Heart left ventricle (tissue), 16 donors: ENCODE measurements around the gene LCMT1. TPM values are rescaled to one million over a fixed set of nuclear protein-coding genes. Genes with fewer than 3 reads are reported as not detected.

Source experiments
- ATAC-seq, 4 donors: fragments of 200-7000 bp; cut with Tn5 transposase; one replicate each; pipeline ENCODE4 v1.9.1; 2020 to 2022; ENCODE audit warnings: moderate library complexity in 4 of 4, mild to moderate bottlenecking in 3 of 4, moderate number of reproducible peaks in 1 of 4
- DNase-seq, 5 donors: peaks; one replicate each; pipeline ENCODE4 v3.0.0-alpha.2; 2020
- H3K27ac ChIP-seq, 12 donors: fragments of 200-600 bp; sonication (generic) in 4 of 12; one replicate each; pipeline versions ENCODE4 v1.5.0 to v1.8.0; 2016 to 2022; ENCODE audit warnings: mild to moderate bottlenecking in 2 of 12
- H3K27me3 ChIP-seq, 9 donors: fragments of 200-600 bp; sonication (generic) in 2 of 9; one replicate each; pipeline versions ENCODE4 v1.5.1 to v1.8.0; 2016 to 2022; ENCODE audit warnings: mild to moderate bottlenecking in 3 of 9
- H3K36me3 ChIP-seq, 9 donors: fragments of 200-600 bp; sonication (generic) in 2 of 9; one replicate each; pipeline versions ENCODE4 v1.5.0 to v1.8.0; 2018 to 2022; ENCODE audit warnings: mild to moderate bottlenecking in 2 of 9
- H3K4me1 ChIP-seq, 12 donors: fragments of 200-600 bp; sonication (generic) in 4 of 12; one replicate each; pipeline versions ENCODE4 v1.5.0 to v1.8.0; 2016 to 2022; ENCODE audit warnings: mild to moderate bottlenecking in 3 of 12
- H3K4me3 ChIP-seq, 12 donors: fragments of 200-600 bp; sonication (generic) in 4 of 12; one replicate each; pipeline versions ENCODE4 v1.5.0 to v1.8.0; 2017 to 2022; ENCODE audit warnings: mild to moderate bottlenecking in 9 of 12, moderate library complexity in 4 of 12
- H3K9me3 ChIP-seq, 12 donors: fragments of 200-600 bp; sonication (generic) in 4 of 12; one replicate each; pipeline versions ENCODE4 v1.5.0 to v1.8.0; 2016 to 2022; ENCODE audit warnings: mild to moderate bottlenecking in 1 of 12
- POLR2A ChIP-seq, 2 donors: fragments of 450-650 bp; IDR thresholded peaks; one replicate each; pipeline ENCODE4 v1.6.1; 2017; ENCODE audit warnings: antibody characterized with exemption in 2 of 2, mild to moderate bottlenecking in 2 of 2, moderate library complexity in 2 of 2
- WGBS, 4 donors: extraction: QIAGEN DNeasy Blood & Tissue Kit in 2 of 4; methylation state at CpG; one replicate each; pipeline versions ENCODE4 v1.1.5 to v1.1.7; 2013 to 2018; 5-methylcytosine and 5-hydroxymethylcytosine counted together
- intact Hi-C, 10 donors: fragments of 100-400 bp; cut with DNase I; formaldehyde crosslinking; loops; one replicate each; pipeline versions ENCODE4 v1.11.1 to v1.14.2; 2022
- polyA plus RNA-seq, 2 donors: library from polyadenylated mRNA; stranded (reverse); fragments of 200-250 nt; gene quantifications; one replicate each; pipeline ENCODE4 v1.2.3, GENCODE V29; 2013
- total RNA-seq, 9 donors: library from RNA; depleted of rRNA in 2 of 9; stranded (reverse); fragments of >200 nt in 2 of 9; fragmentation: NEBNext Ultra II Directional in 3 of 9; extraction: Animal tissue kit (Norgen Biotek cat#: 25700) in 3 of 9; gene quantifications; one replicate each; pipeline versions ENCODE4 v1.1.0 to v1.2.4, GENCODE V29; 2016 to 2023
- TF ChIP-seq, protein P1 (sequence below), 12 donors: fragments of 200-600 bp; sonication (generic) in 4 of 12; IDR thresholded peaks; one replicate each; pipeline versions ENCODE4 v1.5.0 to v1.8.0; 2018 to 2022; ENCODE audit warnings: antibody characterized with exemption in 12 of 12, mild to moderate bottlenecking in 5 of 12
- donor health status: ischemic (EF 13 %, LVEDD 7.1; RV severe dilation, severe dysfunction).
- donor health status: healthy with polysubstance abuse.
- donor health status: DM: no; HTN: yes; CAD: no.
- donor health status: DM: no; HTN: no; CAD: no.
- donor health status: ischemic (EF 25% LVEDD 6.9; RV normal size, moderate dysfunction).
- donor health status: ischemic (EF 25% LVEDD 5.7; RV mildly dilated, moderate dysfunction).
- donor health status: healthy.
- donor health status: DM: yes; HTN: yes; CAD: no.
- donor health status: ischemic (EF 35%, LVEDD 5.7; RV mildly dilated, moderate dysfunction).
- donor health status: nonischemic (EF 11% LVEDD 7.7; RV severe dilation, severe dysfunction).
- donor health status: DM: yes; HTN: yes; CAD: no.
- donor health status: PGD.
- donor health status: ischemic (EF 29% LVEDD 5.4; RV normal size, mild dysfunction).
- donor health status: nonischemic (EF 23%, LVEDD 6.1; RV moderate dilation, normal function).

The LCMT1 gene
- total and polyA plus RNA-seq, 11 donors = 33.6 to 50.0 (median 39.6) TPM

DNA sequence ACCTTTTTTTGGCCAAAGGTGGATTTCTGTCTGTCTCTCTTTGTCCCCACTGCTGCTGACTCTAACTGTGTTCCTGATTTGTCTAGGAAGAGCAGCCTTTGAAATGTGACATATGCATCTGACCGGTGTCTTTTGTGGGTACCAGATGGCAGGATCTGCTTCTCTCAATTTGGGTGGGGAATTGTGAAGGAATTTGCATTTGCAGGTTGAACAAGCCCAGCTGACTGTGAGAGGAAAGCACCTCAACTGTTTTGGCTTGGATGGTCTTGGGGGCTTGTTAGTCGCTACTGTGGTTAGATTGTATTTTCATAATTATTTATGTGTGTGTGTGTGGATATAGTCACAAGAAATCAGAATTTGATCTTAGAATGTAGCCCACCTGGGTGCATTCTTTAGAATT lies 37.7 kb upstream of the LCMT1 start:
- H3K9me3 ChIP-seq = no peaks in the 10 kb centered on the region
- no peak for TF ChIP-seq POLR2A (IDR thresholded peaks at IDR 0.05)
- TF ChIP-seq, protein P1, sequence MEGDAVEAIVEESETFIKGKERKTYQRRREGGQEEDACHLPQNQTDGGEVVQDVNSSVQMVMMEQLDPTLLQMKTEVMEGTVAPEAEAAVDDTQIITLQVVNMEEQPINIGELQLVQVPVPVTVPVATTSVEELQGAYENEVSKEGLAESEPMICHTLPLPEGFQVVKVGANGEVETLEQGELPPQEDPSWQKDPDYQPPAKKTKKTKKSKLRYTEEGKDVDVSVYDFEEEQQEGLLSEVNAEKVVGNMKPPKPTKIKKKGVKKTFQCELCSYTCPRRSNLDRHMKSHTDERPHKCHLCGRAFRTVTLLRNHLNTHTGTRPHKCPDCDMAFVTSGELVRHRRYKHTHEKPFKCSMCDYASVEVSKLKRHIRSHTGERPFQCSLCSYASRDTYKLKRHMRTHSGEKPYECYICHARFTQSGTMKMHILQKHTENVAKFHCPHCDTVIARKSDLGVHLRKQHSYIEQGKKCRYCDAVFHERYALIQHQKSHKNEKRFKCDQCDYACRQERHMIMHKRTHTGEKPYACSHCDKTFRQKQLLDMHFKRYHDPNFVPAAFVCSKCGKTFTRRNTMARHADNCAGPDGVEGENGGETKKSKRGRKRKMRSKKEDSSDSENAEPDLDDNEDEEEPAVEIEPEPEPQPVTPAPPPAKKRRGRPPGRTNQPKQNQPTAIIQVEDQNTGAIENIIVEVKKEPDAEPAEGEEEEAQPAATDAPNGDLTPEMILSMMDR (IDR thresholded peaks at IDR 0.05) = no peak
- intact Hi-C loops = no loop called here
- ATAC-seq (no peak), DNase-seq (no peak)
- no peaks in the 10 kb centered on the region for H3K27me3 ChIP-seq
- H3K36me3 ChIP-seq = no peaks in the 10 kb centered on the region
- H3K4me3 ChIP-seq = no peak overlapping the region
- no peaks in the 10 kb centered on the region for H3K4me1 ChIP-seq
- no peak overlapping the region for H3K27ac ChIP-seq
- 89 to 95% (median 95%) methylated on average over 2 of the region's 2 CpGs for WGBS, 4 donors

DNA sequence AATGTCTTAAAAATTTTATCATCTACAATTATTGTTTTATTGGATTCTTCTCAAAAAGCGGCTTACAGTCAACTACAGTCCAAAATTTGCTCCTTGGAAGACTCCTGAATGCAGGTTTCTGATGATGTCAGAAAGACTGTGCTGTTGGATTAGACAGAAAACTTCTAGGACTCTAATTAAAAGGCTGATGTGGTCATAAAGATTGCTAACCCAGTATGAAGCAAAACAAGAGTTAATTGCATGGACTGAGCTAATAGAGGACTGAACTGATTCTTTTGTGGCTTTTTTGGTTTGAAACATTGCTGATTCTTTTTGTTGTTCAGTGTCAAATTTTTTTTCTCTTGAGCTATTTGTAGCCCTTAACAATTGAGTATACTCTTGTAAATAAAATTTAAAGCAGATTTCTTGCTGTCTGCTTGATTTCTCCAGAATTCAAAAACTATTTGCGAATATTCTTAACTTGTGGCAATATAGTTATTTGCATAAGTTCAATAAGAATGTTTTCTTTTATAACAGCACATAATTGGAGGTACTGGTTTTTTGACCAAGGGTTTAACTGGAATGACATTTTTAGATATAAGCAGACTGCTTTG lies 33.1 kb upstream of the LCMT1 start:
- no peak overlapping the region for H3K4me3 ChIP-seq
- H3K36me3 ChIP-seq = no peaks in the 10 kb centered on the region
- 92 to 99% (median 95%) methylated on average over 2 of the region's 2 CpGs for WGBS, 4 donors
- ATAC-seq (no peak), DNase-seq (no peak)
- H3K27me3 ChIP-seq = no peaks in the 10 kb centered on the region
- intact Hi-C loops = no loop called here
- TF ChIP-seq, protein P1 (IDR thresholded peaks at IDR 0.05) = no peak
- TF ChIP-seq POLR2A (IDR thresholded peaks at IDR 0.05) = no peak
- no peak overlapping the region for H3K27ac ChIP-seq
- H3K4me1 ChIP-seq = no peaks in the 10 kb centered on the region
- no peaks in the 10 kb centered on the region for H3K9me3 ChIP-seq

DNA sequence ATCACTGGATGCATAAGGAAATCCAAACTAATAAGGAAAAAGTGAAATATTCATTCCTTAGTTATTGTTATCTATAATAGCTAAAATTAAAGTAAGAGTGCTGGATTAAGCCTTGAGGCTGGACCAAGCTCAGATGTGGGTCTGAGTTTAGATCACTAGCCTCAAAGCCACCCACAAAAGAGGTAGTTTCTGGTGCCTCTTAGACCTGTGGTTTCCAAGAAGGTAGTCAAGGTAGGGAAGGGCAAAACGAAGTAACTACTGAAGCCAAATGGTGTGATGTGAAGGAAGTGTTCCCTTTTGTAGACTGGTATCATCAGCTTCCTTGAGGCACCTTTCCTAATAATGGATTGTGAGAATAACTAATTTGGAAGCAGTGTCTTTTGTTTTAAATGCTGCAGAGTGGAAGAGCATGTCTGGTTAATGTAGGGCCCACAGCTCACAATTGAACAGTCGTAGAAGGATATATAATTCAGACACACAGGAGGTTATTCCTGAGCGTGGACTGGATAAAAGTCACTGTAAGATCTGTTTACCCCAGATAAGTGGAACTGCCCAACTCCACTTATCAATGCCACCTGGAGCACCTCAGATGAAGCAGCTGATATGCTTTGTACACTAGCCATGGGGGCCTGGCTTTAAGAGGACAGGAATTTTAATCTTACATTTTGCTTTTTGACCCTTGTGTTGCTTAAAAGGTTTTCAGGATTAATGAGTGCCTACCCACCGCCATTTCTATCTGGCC lies 31.7 kb upstream of the LCMT1 start:
- H3K4me1 ChIP-seq = no peaks in the 10 kb centered on the region
- no peak for ATAC-seq
- H3K27ac ChIP-seq = no peak overlapping the region
- intact Hi-C loops = loop anchor here in 1 of 10 donors (10.0 kb wide), 1 partner anchor 225 kb away; no protein-coding TSS in a partner anchor
- TF ChIP-seq, protein P1 (IDR thresholded peaks at IDR 0.05) = no peak
- TF ChIP-seq POLR2A (IDR thresholded peaks at IDR 0.05) = no peak
- no peaks in the 10 kb centered on the region for H3K36me3 ChIP-seq
- H3K9me3 ChIP-seq = no peaks in the 10 kb centered on the region
- no peak overlapping the region for H3K4me3 ChIP-seq
- WGBS, 4 donors = 62 to 78% (median 64%) methylated on average over 4 of the region's 4 CpGs
- H3K27me3 ChIP-seq = no peaks in the 10 kb centered on the region
- no peak for DNase-seq

DNA sequence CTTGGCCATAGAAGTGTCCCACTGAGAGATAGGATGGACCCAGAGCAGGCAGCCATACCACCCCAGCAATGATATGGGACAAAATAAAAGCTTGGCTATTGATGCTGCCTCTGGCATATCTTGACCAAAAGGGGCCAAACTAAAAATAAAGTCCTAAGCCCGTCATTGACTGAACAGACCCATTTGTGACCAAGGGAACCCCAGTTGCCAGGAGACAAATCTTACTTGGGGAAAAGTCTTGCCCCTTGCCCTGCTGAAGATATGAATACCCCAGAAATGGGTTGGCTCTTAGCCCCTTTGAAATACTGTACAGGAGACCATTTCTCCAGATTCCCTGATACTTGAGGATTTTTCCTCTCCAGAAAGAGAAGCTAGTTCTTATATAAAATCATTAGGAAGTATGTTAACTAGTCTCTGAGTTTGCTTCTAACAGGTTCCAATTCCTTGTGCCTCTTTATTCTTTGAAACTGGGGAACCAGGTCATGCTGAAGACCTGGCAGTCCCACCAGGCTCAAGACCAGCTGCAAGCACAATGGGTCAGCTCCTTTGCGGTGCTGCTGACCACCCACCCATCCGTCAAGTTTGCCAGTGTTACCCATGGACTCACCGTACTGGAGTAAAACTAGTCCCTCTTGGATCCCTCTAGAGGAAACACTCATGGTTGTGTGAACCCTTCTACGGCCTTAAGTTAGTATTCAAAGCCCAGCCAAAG lies 31.0 kb upstream of the LCMT1 start:
- Histone ChIP-seq H3K4me3 (no peak overlapping the region), H3K4me1 (no peaks in the 10 kb centered on the region), H3K27ac (no peak overlapping the region), H3K9me3 (no peaks in the 10 kb centered on the region), H3K36me3 (no peaks in the 10 kb centered on the region), H3K27me3 (no peaks in the 10 kb centered on the region)
- TF ChIP-seq, protein P1 (IDR thresholded peaks at IDR 0.05) = no peak
- TF ChIP-seq POLR2A (IDR thresholded peaks at IDR 0.05) = no peak
- intact Hi-C loops = loop anchor here in 1 of 10 donors (10.0 kb wide), 1 partner anchor 226 kb away; no protein-coding TSS in a partner anchor
- 89 to 98% (median 91%) methylated on average over 5 of the region's 5 CpGs for WGBS, 4 donors
- DNase-seq (no peak), ATAC-seq (no peak)
